ENCODE measurements around the gene KRT35.
A peak's percentile ranks its signal among the peaks of the same experiment; 100 is the strongest.

KRT35 gene

GRCh38 chr17:41481036-41481435 is at the start of gene KRT35:
TSS of gene KRT35 (minus strand) at chr17:41481151. CDS start at chr17:41481097, 54 bp downstream.
- DNase-seq: no peak
- TF ChIP-seq POLR2A (IDR thresholded peaks at IDR 0.05; ENCODE audit: low read length) (no peak), GATA1 (IDR thresholded peaks at IDR 0.05; ENCODE audit: low read depth, low read length) (no peak)

DNA sequence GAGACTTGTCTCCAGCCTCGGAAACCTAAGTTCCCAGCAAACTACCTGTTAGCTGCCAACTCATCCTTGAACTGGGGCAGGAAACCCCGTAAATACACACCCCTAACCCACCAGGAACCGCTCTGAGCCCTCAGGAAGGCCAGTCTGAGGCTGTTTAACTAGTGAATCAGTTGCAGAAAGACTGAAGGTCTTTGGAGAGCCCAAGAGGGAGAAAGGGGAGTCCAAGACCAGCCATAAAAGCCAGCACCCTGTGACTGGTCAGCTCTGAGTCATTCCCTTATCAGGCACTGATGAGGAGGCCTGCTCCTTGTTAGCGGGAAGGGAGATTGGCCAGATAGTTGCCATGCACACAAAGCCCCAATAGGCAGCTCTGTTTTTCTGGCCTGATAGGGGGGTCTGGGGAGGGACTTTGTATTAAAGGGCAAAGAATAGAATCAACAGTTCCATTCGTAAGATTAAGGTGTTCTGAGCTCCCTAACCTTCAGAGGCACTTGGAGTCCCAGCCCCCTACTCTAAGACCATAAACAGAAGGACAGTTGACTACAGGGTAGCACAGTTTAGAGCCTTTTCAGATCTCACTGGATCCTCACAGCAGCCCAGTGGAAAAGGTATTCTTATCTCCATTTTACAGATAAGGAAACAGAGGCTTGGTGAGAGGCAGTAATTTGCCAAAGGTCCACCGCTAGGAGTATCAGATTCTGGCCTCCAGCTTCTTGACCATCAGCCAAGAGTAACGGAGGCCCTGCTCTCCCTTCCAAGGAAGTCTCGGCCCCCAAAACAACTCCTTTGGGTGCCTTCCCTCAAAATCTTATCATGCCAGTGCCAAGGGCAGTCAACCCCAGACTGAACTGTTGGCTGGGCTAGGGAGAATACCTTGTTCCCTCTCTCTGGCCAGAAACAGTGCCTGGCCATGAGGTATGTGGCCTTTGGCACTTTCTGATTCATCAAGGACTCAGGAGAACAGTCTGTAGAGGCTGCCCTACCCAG is 49.4 kb upstream of the KRT35 start:
- DNase-seq: peak; percentile 83 to 90
- no peak for TF ChIP-seq POLR2A (IDR thresholded peaks at IDR 0.05; ENCODE audit: low read length)
- TF ChIP-seq GATA1 (IDR thresholded peaks at IDR 0.05; ENCODE audit: low read depth, low read length): peak; percentile 84

- DNase-seq: peak; percentile 37 to 49
Measured at GRCh38 chr17:41529491-41529915, 48.6 kb upstream of the KRT35 start.

GRCh38 chr17:41528959-41529353 is 48.0 kb upstream of the KRT35 start:
- no peak for TF ChIP-seq GATA1 (IDR thresholded peaks at IDR 0.05; ENCODE audit: low read depth, low read length)
- no peak for TF ChIP-seq POLR2A (IDR thresholded peaks at IDR 0.05; ENCODE audit: low read length)
- DNase-seq: peak; percentile 28 to 36

More at GRCh38 chr17:41529491-41529915, 48.6 kb upstream of the KRT35 start:
- TF ChIP-seq POLR2A (IDR thresholded peaks at IDR 0.05; ENCODE audit: low read length) (no peak), GATA1 (IDR thresholded peaks at IDR 0.05; ENCODE audit: low read depth, low read length) (no peak)

- DNase-seq: peak; percentile 67 to 72
- TF ChIP-seq POLR2A (IDR thresholded peaks at IDR 0.05; ENCODE audit: low read length): no peak
Measured at GRCh38 chr17:41527063-41528023, 46.4 kb upstream of the KRT35 start.

DNA sequence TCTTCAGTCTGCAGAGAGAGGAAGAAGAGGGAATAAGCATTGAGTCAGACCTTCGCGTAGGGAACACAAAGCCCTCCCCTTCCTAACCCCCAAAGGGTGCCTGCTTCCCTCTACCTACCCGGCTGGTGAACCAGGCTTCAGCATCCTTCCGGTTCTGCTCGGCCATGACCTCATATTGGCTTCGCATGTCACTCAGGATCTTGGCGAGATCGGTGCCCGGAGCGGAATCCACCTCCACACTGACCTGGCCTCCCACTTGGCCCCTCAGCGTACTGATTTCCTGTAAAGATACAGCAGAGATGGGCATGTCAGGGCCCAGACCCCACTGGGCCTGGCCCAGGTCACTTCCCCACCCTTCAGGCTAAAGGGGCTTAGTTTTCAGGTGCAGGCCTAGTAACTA is 43.3 kb upstream of the KRT35 start:
- DNase-seq: no peak
- TF ChIP-seq GATA1 (IDR thresholded peaks at IDR 0.05; ENCODE audit: low read depth, low read length) (no peak), POLR2A (IDR thresholded peaks at IDR 0.05; ENCODE audit: low read length) (no peak)

- no peak for TF ChIP-seq POLR2A (IDR thresholded peaks at IDR 0.05; ENCODE audit: low read length)
- TF ChIP-seq GATA1 (IDR thresholded peaks at IDR 0.05; ENCODE audit: low read depth, low read length): no peak
- DNase-seq: peak; percentile 57 to 82
Measured at GRCh38 chr17:41523787-41524186, 42.8 kb upstream of the KRT35 start.

DNA sequence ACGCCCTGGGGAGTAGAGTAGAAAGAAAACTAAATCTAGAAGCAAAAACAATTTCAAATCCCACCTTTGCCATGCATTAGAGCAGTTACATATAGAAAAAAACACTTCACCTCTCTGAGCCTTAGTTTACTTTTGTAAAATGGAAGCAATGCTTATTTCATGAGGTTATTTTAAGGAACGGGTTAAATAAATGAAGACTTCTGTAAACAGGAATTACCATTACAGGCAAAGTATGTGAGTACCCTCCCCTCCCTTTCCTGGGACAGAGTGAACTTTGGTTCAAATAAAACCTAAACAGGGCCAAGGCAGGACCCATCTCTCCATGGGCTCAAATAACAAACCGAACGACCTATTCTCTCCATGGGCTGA is 42.3 kb upstream of the KRT35 start:
- DNase-seq: no peak

DNA sequence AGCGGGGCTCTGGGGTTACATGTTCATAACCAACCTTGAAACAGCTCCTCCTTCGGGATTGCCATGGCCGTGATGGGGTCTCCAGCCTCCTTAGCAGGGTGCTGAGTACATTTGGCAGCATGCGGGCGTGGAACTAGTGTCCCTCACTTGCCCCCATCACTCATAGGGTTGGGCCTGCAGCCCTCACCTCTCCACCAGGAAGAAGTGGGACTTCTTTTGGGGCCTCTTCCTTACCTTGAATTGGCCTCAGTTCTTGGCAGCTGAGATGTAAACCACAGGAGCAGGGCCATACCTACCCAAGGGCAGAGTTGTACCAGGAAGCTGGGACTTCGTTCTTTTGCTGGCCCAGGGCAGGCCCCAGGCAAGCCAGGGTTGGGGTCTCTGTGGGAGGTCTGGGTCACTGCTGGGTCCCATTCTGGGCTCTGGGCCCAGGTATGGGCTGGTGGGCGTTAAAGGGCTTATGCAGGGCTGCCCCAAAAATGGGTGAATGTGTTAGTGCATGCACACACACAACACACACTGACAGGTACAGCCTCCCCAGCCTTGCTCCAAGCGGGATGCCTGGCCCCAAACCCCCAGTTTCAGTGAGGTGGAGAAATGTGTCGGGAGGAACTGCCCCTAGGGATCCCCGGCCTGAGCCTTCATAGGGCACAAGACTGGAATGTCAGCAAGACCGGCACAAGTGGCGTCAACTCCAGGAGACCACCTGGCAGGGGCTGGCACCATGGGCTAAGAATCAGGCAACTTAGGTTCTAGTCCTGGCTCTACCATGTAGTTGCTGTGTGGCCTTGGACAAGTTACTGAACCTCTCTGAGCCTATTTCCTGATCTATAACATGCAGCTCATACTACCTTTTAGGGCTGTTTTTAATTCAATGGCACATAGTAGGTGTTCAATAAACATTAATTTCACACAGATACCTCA is 41.6 kb upstream of the KRT35 start:
- DNase-seq: no peak
- TF ChIP-seq POLR2A (IDR thresholded peaks at IDR 0.05; ENCODE audit: low read length) (no peak), GATA1 (IDR thresholded peaks at IDR 0.05; ENCODE audit: low read depth, low read length) (no peak)

More for the DNA sequence above, 42.3 kb upstream of the KRT35 start:
- TF ChIP-seq POLR2A (IDR thresholded peaks at IDR 0.05; ENCODE audit: low read length) (no peak), GATA1 (IDR thresholded peaks at IDR 0.05; ENCODE audit: low read depth, low read length) (no peak)

GRCh38 chr17:41521574-41522261 is 40.8 kb upstream of the KRT35 start:
- TF ChIP-seq POLR2A (IDR thresholded peaks at IDR 0.05; ENCODE audit: low read length) (no peak), GATA1 (IDR thresholded peaks at IDR 0.05; ENCODE audit: low read depth, low read length) (no peak)
- peak in 1 of 2 experiments; percentile 23 for DNase-seq

DNA sequence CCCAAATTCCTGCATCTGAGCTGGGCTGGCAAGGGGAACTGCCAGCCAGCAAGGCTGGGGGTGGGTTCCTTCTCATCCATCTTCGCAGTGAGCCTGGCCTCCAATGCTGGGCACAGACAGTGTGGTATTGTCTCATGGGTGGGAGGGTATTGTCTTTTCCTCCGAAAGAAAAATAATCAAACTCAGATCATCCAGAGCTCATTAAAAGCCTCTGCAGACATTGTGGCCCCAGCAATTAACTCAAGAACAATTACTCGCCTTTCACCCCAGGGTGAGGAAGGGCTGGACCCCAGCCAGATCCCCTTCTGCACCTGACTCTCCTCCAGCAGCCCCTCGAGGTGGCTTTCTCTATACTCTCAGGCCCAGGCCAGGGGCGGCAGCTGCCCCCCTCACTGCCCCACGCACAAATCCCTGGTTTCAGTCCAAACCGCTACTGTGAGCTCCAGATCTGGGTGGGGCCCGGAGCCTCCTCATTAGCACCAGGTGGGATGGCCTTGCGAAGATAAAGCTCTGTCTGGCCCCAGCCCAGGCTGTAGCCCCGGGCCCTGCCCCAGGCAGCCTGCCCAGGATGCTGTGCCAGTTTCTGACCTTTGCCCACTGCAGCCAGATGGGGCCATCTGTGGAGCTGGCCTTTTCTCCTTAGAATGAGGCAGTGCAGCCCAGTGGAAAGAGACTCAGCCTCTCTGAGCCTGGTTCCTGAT is 40.0 kb upstream of the KRT35 start:
- DNase-seq: peak; percentile 62 to 78

More for the DNA sequence above, 40.0 kb upstream of the KRT35 start:
- no peak for TF ChIP-seq POLR2A (IDR thresholded peaks at IDR 0.05; ENCODE audit: low read length)
- TF ChIP-seq GATA1 (IDR thresholded peaks at IDR 0.05; ENCODE audit: low read depth, low read length): no peak
